CD14-positive monocyte (primary cell): ENCODE measurements around the gene MMAB. TPM values are rescaled to one million over a fixed set of nuclear protein-coding genes. Genes with fewer than 3 reads are reported as not detected.

Source experiments
- DNase-seq, 3 donors: peaks; one replicate each; pipeline ENCODE4 v3.0.0-alpha.2; 2011 to 2022
- H2AFZ ChIP-seq: 2 replicates; pipeline ENCODE4 v1.6.0; 2012; ENCODE audit warnings: mild to moderate bottlenecking, low read depth, low read length, inconsistent platforms; ENCODE audit not compliant: insufficient read depth, poor library complexity, severe bottlenecking
- H3K27ac ChIP-seq, 2 donors: 1 replicate in 1 of 2; 2 replicates in 1 of 2; pipeline ENCODE4 v1.5.1; 2012 to 2013; ENCODE audit warnings: low read length in 2 of 2, control low read depth in 1 of 2, inconsistent platforms in 1 of 2, low read depth in 1 of 2, mild to moderate bottlenecking in 1 of 2
- H3K27me3 ChIP-seq, 2 donors: one replicate each; pipeline versions ENCODE4 v1.6.0 to v1.6.1; 2011 to 2013; ENCODE audit warnings: low read length in 2 of 2; ENCODE audit not compliant: control insufficient read depth in 2 of 2, insufficient read depth in 2 of 2
- H3K36me3 ChIP-seq, 2 donors: replicated peaks in 1 of 2; 1 replicate in 1 of 2; 2 replicates in 1 of 2; pipeline versions ENCODE4 v1.5.1 to v1.6.1; 2012 to 2013; ENCODE audit warnings: low read length in 2 of 2, control low read depth in 1 of 2, inconsistent platforms in 1 of 2, mild to moderate bottlenecking in 1 of 2; ENCODE audit not compliant: insufficient read depth in 2 of 2, control insufficient read depth in 1 of 2
- H3K4me1 ChIP-seq, 2 donors: 1 replicate in 1 of 2; 2 replicates in 1 of 2; pipeline versions ENCODE4 v1.5.1 to v1.6.1; 2012 to 2013; ENCODE audit warnings: low read length in 2 of 2, control low read depth in 1 of 2, inconsistent platforms in 1 of 2, mild to moderate bottlenecking in 1 of 2, moderate library complexity in 1 of 2; ENCODE audit not compliant: insufficient read depth in 2 of 2, control insufficient read depth in 1 of 2
- H3K4me2 ChIP-seq: replicated peaks from 2 replicates; pipeline ENCODE3; 2012; ENCODE audit warnings: low read length, moderate library complexity, mild to moderate bottlenecking; ENCODE audit not compliant: poor library complexity, severe bottlenecking; ENCODE audit errors: extremely low read depth
- H3K4me3 ChIP-seq, 3 experiments: fragments of 200-600 bp in 1 of 3; sonication (generic) in 1 of 3; replicated peaks in 1 of 3; 1 replicate in 2 of 3; 2 replicates in 1 of 3; pipeline ENCODE4 v1.5.1; 2011 to 2013; ENCODE audit warnings: low read length in 3 of 3, mild to moderate bottlenecking in 3 of 3, control low read depth in 2 of 3, low read depth in 2 of 3, inconsistent platforms in 1 of 3, moderate library complexity in 1 of 3
- H3K79me2 ChIP-seq: 2 replicates; pipeline ENCODE4 v1.6.0; 2012; ENCODE audit warnings: mild to moderate bottlenecking, control low read depth, inconsistent platforms, low read length, moderate library complexity; ENCODE audit not compliant: insufficient read depth
- H3K9ac ChIP-seq: 2 replicates; pipeline ENCODE4 v1.6.0; 2017; ENCODE audit warnings: low read length, mild to moderate bottlenecking; ENCODE audit not compliant: insufficient read depth, poor library complexity, severe bottlenecking
- H3K9me3 ChIP-seq, 2 donors: replicated peaks in 1 of 2; 1 replicate in 1 of 2; 2 replicates in 1 of 2; pipeline versions ENCODE4 v1.5.1 to v1.6.1; 2012 to 2013; ENCODE audit warnings: low read length in 2 of 2, control low read depth in 1 of 2; ENCODE audit not compliant: control insufficient read depth in 1 of 2, insufficient read depth in 1 of 2
- H4K20me1 ChIP-seq: 2 replicates; pipeline ENCODE4 v1.6.0; 2012; ENCODE audit warnings: mild to moderate bottlenecking, low read length, control low read depth, moderate library complexity; ENCODE audit not compliant: insufficient read depth
- H3K27ac Mint-ChIP-seq, 7 donors: one replicate each; pipeline ENCODE4 v1.8.0; 2020; ENCODE audit warnings: mild to moderate bottlenecking in 7 of 7, mixed read lengths in 7 of 7, moderate library complexity in 6 of 7, inconsistent platforms in 2 of 7
- H3K27me3 Mint-ChIP-seq, 3 donors: one replicate each; pipeline ENCODE4 v1.8.0; 2021 to 2022; ENCODE audit warnings: low read depth in 3 of 3, mild to moderate bottlenecking in 3 of 3, mixed read lengths in 3 of 3, moderate library complexity in 3 of 3, inconsistent platforms in 1 of 3
- H3K36me3 Mint-ChIP-seq, 2 donors: one replicate each; pipeline ENCODE4 v1.8.0; 2020; ENCODE audit warnings: mixed read lengths in 2 of 2, inconsistent platforms in 1 of 2, mild to moderate bottlenecking in 1 of 2
- H3K4me1 Mint-ChIP-seq: one replicate; pipeline ENCODE4 v1.8.0; 2020; ENCODE audit warnings: mild to moderate bottlenecking, mixed read lengths
- H3K4me3 Mint-ChIP-seq, 2 donors: one replicate each; pipeline ENCODE4 v1.8.0; 2020; ENCODE audit warnings: mild to moderate bottlenecking in 2 of 2, mixed read lengths in 2 of 2, moderate library complexity in 1 of 2
- H3K9me3 Mint-ChIP-seq, 7 donors: one replicate each; pipeline ENCODE4 v1.8.0; 2020 to 2022; ENCODE audit warnings: mixed read lengths in 7 of 7, mild to moderate bottlenecking in 6 of 7, moderate library complexity in 6 of 7, inconsistent platforms in 2 of 7
- CTCF ChIP-seq: fragments of 200-600 bp; IDR thresholded peaks from one replicate; pipeline ENCODE4 v1.8.0; 2022; ENCODE audit warnings: antibody characterized with exemption, mild to moderate bottlenecking
- WGBS: methylation state at CpG from one replicate; pipeline ENCODE4 v1.1.5; 2013; ENCODE audit warnings: missing lambda C conversion rate; ENCODE audit not compliant: insufficient coverage; 5-methylcytosine and 5-hydroxymethylcytosine counted together
- intact Hi-C, 2 donors: fragments of 100-400 bp; cut with micrococcal nuclease; formaldehyde crosslinking; loops; one replicate each; pipeline versions ENCODE4 v1.15.0 to v1.15.1; 2023
- polyA plus RNA-seq, 3 donors: library from polyadenylated mRNA; depleted of rRNA in 1 of 3; unstranded in 2 of 3; stranded (reverse) in 1 of 3; fragments of 300-500 nt in 2 of 3; fragments of >200 nt in 1 of 3; fragmentation: Illumina TruSeq in 2 of 3; gene quantifications; 1 replicate in 2 of 3; 2 replicates in 1 of 3; pipeline ENCODE4 v1.2.3, GENCODE V29; 2012 to 2021

MMAB gene
- polyA plus RNA-seq, 3 donors, result 5.0 to 15.6 (median 12.4) TPM

GRCh38 chr12:109553483-109553882 is 19.8 kb downstream of the MMAB start:
- H3K27me3 ChIP-seq, result peaks cover 0 to 4% of the 10 kb centered on the region in 2 donors
- no peaks in the 10 kb centered on the region for H4K20me1 ChIP-seq
- peaks cover 13 to 15% (median 14%) of the 10 kb centered on the region in 3 donors for H3K27me3 Mint-ChIP-seq
- peaks cover 0 to 4% of the 10 kb centered on the region in 2 donors for H3K36me3 Mint-ChIP-seq
- H2AFZ ChIP-seq, result no peak overlapping the region
- no peak overlapping the region for H3K27ac ChIP-seq
- no peaks in the 10 kb centered on the region for H3K36me3 ChIP-seq
- H3K9me3 Mint-ChIP-seq, result no peaks in the 10 kb centered on the region
- intact Hi-C loops, result no loop called here
- no peak overlapping the region for H3K9ac ChIP-seq
- H3K79me2 ChIP-seq, result no peaks in the 10 kb centered on the region
- WGBS, result 96% methylated on average over 7 of the region's 7 CpGs
- no peaks in the 10 kb centered on the region for H3K4me1 Mint-ChIP-seq
- no peak overlapping the region for H3K4me2 ChIP-seq
- H3K4me3 Mint-ChIP-seq, result no peak overlapping the region
- DNase-seq, result no peak
- no peak overlapping the region for H3K4me3 ChIP-seq
- TF ChIP-seq CTCF, result no peak
- no peaks in the 10 kb centered on the region for H3K9me3 ChIP-seq
- peak overlapping the region in 1 of 7 donors; percentile 12 for H3K27ac Mint-ChIP-seq
- no peaks in the 10 kb centered on the region for H3K4me1 ChIP-seq

- peaks cover 0 to 4% of the 10 kb centered on the region in 2 donors for H3K36me3 Mint-ChIP-seq
- WGBS, result 72% methylated on average over 3 of the region's 4 CpGs
Measured at GRCh38 chr12:109552971-109553370, 20.3 kb downstream of the MMAB start.

More at GRCh38 chr12:109552971-109553370, 20.3 kb downstream of the MMAB start:
- H4K20me1 ChIP-seq, result no peaks in the 10 kb centered on the region
- intact Hi-C loops, result no loop called here
- no peaks in the 10 kb centered on the region for H3K4me1 ChIP-seq
- peaks cover 0 to 6% of the 10 kb centered on the region in 2 donors for H3K27me3 ChIP-seq
- DNase-seq, result no peak
- Mint-ChIP-seq H3K9me3 (no peaks in the 10 kb centered on the region), H3K4me3 (no peak overlapping the region), H3K27ac (peak overlapping the region in 1 of 7 donors; percentile 12), H3K4me1 (no peaks in the 10 kb centered on the region), H3K27me3 (peaks cover 13 to 15% (median 15%) of the 10 kb centered on the region in 3 donors)
- H2AFZ ChIP-seq, result no peak overlapping the region
- H3K9ac ChIP-seq, result no peak overlapping the region
- H3K27ac ChIP-seq, result no peak overlapping the region
- no peaks in the 10 kb centered on the region for H3K79me2 ChIP-seq
- no peaks in the 10 kb centered on the region for H3K36me3 ChIP-seq
- TF ChIP-seq CTCF, result no peak
- H3K4me3 ChIP-seq, result no peak overlapping the region
- no peak overlapping the region for H3K4me2 ChIP-seq
- no peaks in the 10 kb centered on the region for H3K9me3 ChIP-seq
